ENCODE results near the gene ARMC5.

DNA sequence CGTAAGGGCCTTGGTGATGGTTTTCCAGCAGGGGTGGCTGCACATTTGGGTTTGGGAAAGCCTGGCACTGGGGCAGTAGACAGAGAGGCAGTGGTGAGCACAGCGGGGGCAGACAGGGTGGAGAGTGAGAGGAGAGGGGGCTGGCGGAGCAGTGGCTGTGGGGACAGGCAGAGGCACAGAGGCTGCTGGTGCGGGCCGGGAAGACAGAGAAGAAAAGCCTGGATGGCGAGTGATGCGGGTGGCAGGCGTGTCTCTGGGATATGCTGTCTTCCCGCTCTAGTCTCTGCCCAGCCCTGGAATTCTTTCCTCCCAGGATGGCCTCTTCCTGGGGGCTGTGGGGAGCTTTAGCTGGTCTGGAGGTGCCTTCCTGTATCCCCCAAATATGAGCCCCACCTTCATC is 49.2 kb upstream of the ARMC5 start:
- TF ChIP-seq, protein P1, sequence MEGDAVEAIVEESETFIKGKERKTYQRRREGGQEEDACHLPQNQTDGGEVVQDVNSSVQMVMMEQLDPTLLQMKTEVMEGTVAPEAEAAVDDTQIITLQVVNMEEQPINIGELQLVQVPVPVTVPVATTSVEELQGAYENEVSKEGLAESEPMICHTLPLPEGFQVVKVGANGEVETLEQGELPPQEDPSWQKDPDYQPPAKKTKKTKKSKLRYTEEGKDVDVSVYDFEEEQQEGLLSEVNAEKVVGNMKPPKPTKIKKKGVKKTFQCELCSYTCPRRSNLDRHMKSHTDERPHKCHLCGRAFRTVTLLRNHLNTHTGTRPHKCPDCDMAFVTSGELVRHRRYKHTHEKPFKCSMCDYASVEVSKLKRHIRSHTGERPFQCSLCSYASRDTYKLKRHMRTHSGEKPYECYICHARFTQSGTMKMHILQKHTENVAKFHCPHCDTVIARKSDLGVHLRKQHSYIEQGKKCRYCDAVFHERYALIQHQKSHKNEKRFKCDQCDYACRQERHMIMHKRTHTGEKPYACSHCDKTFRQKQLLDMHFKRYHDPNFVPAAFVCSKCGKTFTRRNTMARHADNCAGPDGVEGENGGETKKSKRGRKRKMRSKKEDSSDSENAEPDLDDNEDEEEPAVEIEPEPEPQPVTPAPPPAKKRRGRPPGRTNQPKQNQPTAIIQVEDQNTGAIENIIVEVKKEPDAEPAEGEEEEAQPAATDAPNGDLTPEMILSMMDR (IDR thresholded peaks at IDR 0.05 in 2 of 3, conservative IDR thresholded peaks at IDR 0.05 in 1 of 3; ENCODE audit: borderline replicate concordance in 1 of 3, insufficient read depth in 1 of 3, low read depth in 2 of 3, low read length in 2 of 3): no peak
- TF ChIP-seq ZFX (IDR thresholded peaks at IDR 0.05) (no peak), EZH2 (IDR thresholded peaks at IDR 0.05) (no peak), MAX (IDR thresholded peaks at IDR 0.05) (no peak), POLR2A (IDR thresholded peaks at IDR 0.05; ENCODE audit: borderline replicate concordance, extremely low read depth, insufficient read depth, insufficient read length) (no peak), EZH2phosphoT487 (IDR thresholded peaks at IDR 0.05; ENCODE audit: borderline replicate concordance) (no peak), CBX3 (IDR thresholded peaks at IDR 0.05; ENCODE audit: low read depth) (no peak), SRF (IDR thresholded peaks at IDR 0.05; ENCODE audit: low read depth) (no peak), RAD21 (IDR thresholded peaks at IDR 0.05; ENCODE audit: low read depth) (no peak), TCF7L2 (IDR thresholded peaks at IDR 0.05; ENCODE audit: borderline replicate concordance, extremely low read depth, insufficient read depth, insufficient read length) (no peak), REST (IDR thresholded peaks at IDR 0.05; ENCODE audit: low read depth) (no peak)

Measured in HCT116 (cell line).